Midbrain (tissue), 1 donor: ENCODE measurements around the gene TIPIN.
A peak's percentile ranks its signal among the peaks of the same experiment; 100 is the strongest.
"Not testable (repeated sequence)": the region's sequence is repeated elsewhere in the genome, so short reads cannot be mapped to it uniquely, and the experiment has no call there.

Source experiments
- DNase-seq: peaks from one replicate; lab custom pipeline; 2025; lab: John Stamatoyannopoulos, UW

The TIPIN gene

GRCh38 chr15:66386204-66387123, 30.0 kb upstream of the TIPIN start, which contains the start of gene MAP2K1:
Gene MAP2K1, plus strand, starts transcription at chr15:66386912. Its CDS starts 436 bp downstream, at chr15:66387348.
- DNase-seq, result peak; percentile 98

GRCh38 chr15:66381376-66381775, 24.9 kb upstream of the TIPIN start:
- DNase-seq, result not testable (repeated sequence)

GRCh38 chr15:66378814-66379430, 22.4 kb upstream of the TIPIN start:
- no peak for DNase-seq

- no peak for DNase-seq
These were observed 17.7 kb upstream of the TIPIN start for GRCh38 chr15:66374179-66374578.

- DNase-seq, result no peak
These were observed 13.5 kb upstream of the TIPIN start for GRCh38 chr15:66369773-66370651.

GRCh38 chr15:66364944-66365528, 8.6 kb upstream of the TIPIN start:
- no peak for DNase-seq

GRCh38 chr15:66362776-66363175, 6.3 kb upstream of the TIPIN start:
- DNase-seq, result no peak

- not testable (repeated sequence) for DNase-seq
These were observed 5.4 kb upstream of the TIPIN start for GRCh38 chr15:66361745-66362460.

- no peak for DNase-seq
These were observed 3.3 kb upstream of the TIPIN start for GRCh38 chr15:66359740-66360139.

- no peak for DNase-seq
These were observed 467 bp downstream of the TIPIN start for GRCh38 chr15:66356077-66356358.

- not testable (repeated sequence) for DNase-seq
These were observed 8.0 kb downstream of the TIPIN start for GRCh38 chr15:66348530-66348929.

- no peak for DNase-seq
These were observed 27.7 kb downstream of the TIPIN start for GRCh38 chr15:66328771-66329170.

- no peak for DNase-seq
These were observed 28.7 kb downstream of the TIPIN start for GRCh38 chr15:66327736-66328135.

GRCh38 chr15:66326051-66326450, 30.4 kb downstream of the TIPIN start:
- DNase-seq, result no peak

- DNase-seq, result no peak
These were observed 33.1 kb downstream of the TIPIN start for GRCh38 chr15:66323312-66323928.

GRCh38 chr15:66312144-66312543, 44.3 kb downstream of the TIPIN start:
- DNase-seq, result no peak

GRCh38 chr15:66310786-66311185, 45.7 kb downstream of the TIPIN start:
- DNase-seq, result no peak

- DNase-seq, result no peak
These were observed 46.7 kb downstream of the TIPIN start for GRCh38 chr15:66309828-66310227.

- no peak for DNase-seq
These were observed 48.0 kb downstream of the TIPIN start for GRCh38 chr15:66308531-66308930.

GRCh38 chr15:66306381-66306780, 50.1 kb downstream of the TIPIN start:
- DNase-seq, result no peak

GRCh38 chr15:66304425-66304824, 52.1 kb downstream of the TIPIN start:
- not testable (repeated sequence) for DNase-seq
